ENCODE measurements around the gene ATL3.
"Not testable (repeated sequence)": the region's sequence is repeated elsewhere in the genome, so short reads cannot be mapped to it uniquely, and the experiment has no call there.

Gene ATL3

DNA sequence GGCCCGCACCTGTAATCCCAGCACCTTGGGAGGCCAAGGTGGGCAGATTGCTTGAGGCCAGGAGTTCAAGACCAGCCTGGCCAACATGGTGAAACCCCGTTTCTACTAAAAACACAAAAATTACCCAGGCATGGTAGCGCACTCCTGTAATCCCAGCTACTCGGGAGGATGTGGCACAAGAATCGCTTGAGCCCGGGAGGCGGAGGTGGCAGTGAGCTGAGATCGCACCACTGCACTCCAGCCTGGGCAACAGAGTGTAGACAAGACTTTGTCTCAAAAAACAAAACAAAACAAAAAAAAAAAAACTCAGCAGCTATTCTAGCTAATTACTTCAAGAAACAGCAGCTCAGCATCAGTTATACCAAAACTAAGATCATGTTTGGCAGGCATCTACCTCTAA lies 32.7 kb downstream of the ATL3 start:
- H3K9ac ChIP-seq (ENCODE audit: low read length); H3K4me3 ChIP-seq (ENCODE audit: low read length); H3K9me3 ChIP-seq (ENCODE audit: control insufficient read depth, low read length); H3K27me3 ChIP-seq (ENCODE audit: control insufficient read depth, insufficient read depth, low read length); H3K36me3 ChIP-seq (ENCODE audit: control insufficient read depth, insufficient read depth, low read length): not testable (repeated sequence)
- peaks cover 20% of the 10 kb centered on the region for H3K4me1 ChIP-seq (ENCODE audit: control insufficient read depth, insufficient read depth, low read length)

GRCh38 chr11:63635762-63636465 lies 35.3 kb downstream of the ATL3 start:
- H3K9me3 ChIP-seq (ENCODE audit: control insufficient read depth, low read length) = no peaks in the 10 kb centered on the region
- H3K36me3 ChIP-seq (ENCODE audit: control insufficient read depth, insufficient read depth, low read length) = no peaks in the 10 kb centered on the region
- H3K4me1 ChIP-seq (ENCODE audit: control insufficient read depth, insufficient read depth, low read length) = peaks cover 22% of the 10 kb centered on the region
- no peaks in the 10 kb centered on the region for H3K27me3 ChIP-seq (ENCODE audit: control insufficient read depth, insufficient read depth, low read length)
- no peak overlapping the region for H3K9ac ChIP-seq (ENCODE audit: low read length)
- H3K4me3 ChIP-seq (ENCODE audit: low read length) = no peak overlapping the region

DNA sequence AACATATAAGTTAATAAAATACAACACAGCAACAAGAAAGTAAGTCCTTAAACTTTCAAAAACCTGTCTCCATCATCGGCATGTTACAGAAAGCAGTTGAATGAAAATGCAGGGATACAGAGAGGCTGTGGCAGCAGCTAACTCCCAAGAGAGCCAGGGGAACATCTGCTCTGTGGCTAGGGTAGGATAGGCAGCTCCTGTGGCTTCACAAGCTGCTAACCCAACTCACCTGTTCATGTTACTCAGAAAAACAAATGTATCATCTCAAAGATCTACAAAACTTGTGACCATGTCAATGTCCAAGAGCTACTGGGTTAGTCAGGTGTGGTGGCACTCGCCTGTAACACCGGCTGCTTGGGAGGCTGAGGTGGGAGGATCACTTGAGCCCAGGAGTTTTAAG lies 41.8 kb downstream of the ATL3 start:
- H3K36me3 ChIP-seq (ENCODE audit: control insufficient read depth, insufficient read depth, low read length) = peaks cover 8% of the 10 kb centered on the region

GRCh38 chr11:63623513-63624140 lies 47.5 kb downstream of the ATL3 start:
- Histone ChIP-seq H3K27me3 (ENCODE audit: control insufficient read depth, insufficient read depth, low read length) (no peaks in the 10 kb centered on the region), H3K4me3 (ENCODE audit: low read length) (no peak overlapping the region)

More for the DNA sequence above, 41.8 kb downstream of the ATL3 start:
- no peak overlapping the region for H3K4me3 ChIP-seq (ENCODE audit: low read length)
- H3K27me3 ChIP-seq (ENCODE audit: control insufficient read depth, insufficient read depth, low read length) = no peaks in the 10 kb centered on the region
- H3K9me3 ChIP-seq (ENCODE audit: control insufficient read depth, low read length) = no peaks in the 10 kb centered on the region
- no peak overlapping the region for H3K9ac ChIP-seq (ENCODE audit: low read length)
- peaks cover 20% of the 10 kb centered on the region for H3K4me1 ChIP-seq (ENCODE audit: control insufficient read depth, insufficient read depth, low read length)

GRCh38 chr11:63622323-63622722 lies 48.9 kb downstream of the ATL3 start:
- Histone ChIP-seq H3K9ac (ENCODE audit: low read length) (no peak overlapping the region), H3K4me1 (ENCODE audit: control insufficient read depth, insufficient read depth, low read length) (peaks cover 22% of the 10 kb centered on the region)

More at GRCh38 chr11:63623513-63624140, 47.5 kb downstream of the ATL3 start:
- Histone ChIP-seq H3K9ac (ENCODE audit: low read length) (no peak overlapping the region), H3K9me3 (ENCODE audit: control insufficient read depth, low read length) (no peaks in the 10 kb centered on the region), H3K36me3 (ENCODE audit: control insufficient read depth, insufficient read depth, low read length) (no peaks in the 10 kb centered on the region), H3K4me1 (ENCODE audit: control insufficient read depth, insufficient read depth, low read length) (peaks cover 22% of the 10 kb centered on the region)

GRCh38 chr11:63621071-63621470 lies 50.1 kb downstream of the ATL3 start:
- Histone ChIP-seq H3K36me3 (ENCODE audit: control insufficient read depth, insufficient read depth, low read length) (no peaks in the 10 kb centered on the region), H3K9me3 (ENCODE audit: control insufficient read depth, low read length) (no peaks in the 10 kb centered on the region), H3K27me3 (ENCODE audit: control insufficient read depth, insufficient read depth, low read length) (no peaks in the 10 kb centered on the region), H3K9ac (ENCODE audit: low read length) (no peak overlapping the region), H3K4me1 (ENCODE audit: control insufficient read depth, insufficient read depth, low read length) (peaks cover 22% of the 10 kb centered on the region), H3K4me3 (ENCODE audit: low read length) (no peak overlapping the region)

More at GRCh38 chr11:63622323-63622722, 48.9 kb downstream of the ATL3 start:
- no peaks in the 10 kb centered on the region for H3K9me3 ChIP-seq (ENCODE audit: control insufficient read depth, low read length)
- H3K36me3 ChIP-seq (ENCODE audit: control insufficient read depth, insufficient read depth, low read length) = no peaks in the 10 kb centered on the region
- no peak overlapping the region for H3K4me3 ChIP-seq (ENCODE audit: low read length)
- no peaks in the 10 kb centered on the region for H3K27me3 ChIP-seq (ENCODE audit: control insufficient read depth, insufficient read depth, low read length)

DNA sequence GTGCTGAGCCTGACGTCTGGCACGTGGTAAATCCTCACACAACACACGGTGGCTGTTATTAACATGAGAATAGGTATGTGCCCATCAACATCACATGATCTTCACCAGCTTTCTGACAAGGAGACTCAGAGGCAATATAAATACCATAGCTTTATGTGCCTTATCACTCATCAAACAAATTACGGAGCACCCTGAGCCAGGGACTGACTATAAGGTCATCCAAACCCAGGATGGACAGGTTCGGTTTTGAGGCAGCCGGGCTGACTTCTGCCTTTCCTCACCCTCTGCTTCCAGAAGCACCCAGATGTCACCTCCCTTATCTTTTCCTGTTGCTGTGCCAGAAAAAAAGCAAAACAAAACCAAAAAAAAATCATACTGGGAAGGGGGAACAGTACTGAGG lies 51.2 kb downstream of the ATL3 start:
- Histone ChIP-seq H3K4me3 (ENCODE audit: low read length) (no peak overlapping the region), H3K4me1 (ENCODE audit: control insufficient read depth, insufficient read depth, low read length) (peaks cover 22% of the 10 kb centered on the region), H3K27me3 (ENCODE audit: control insufficient read depth, insufficient read depth, low read length) (no peaks in the 10 kb centered on the region), H3K9me3 (ENCODE audit: control insufficient read depth, low read length) (no peaks in the 10 kb centered on the region), H3K9ac (ENCODE audit: low read length) (no peak overlapping the region), H3K36me3 (ENCODE audit: control insufficient read depth, insufficient read depth, low read length) (no peaks in the 10 kb centered on the region)

DNA sequence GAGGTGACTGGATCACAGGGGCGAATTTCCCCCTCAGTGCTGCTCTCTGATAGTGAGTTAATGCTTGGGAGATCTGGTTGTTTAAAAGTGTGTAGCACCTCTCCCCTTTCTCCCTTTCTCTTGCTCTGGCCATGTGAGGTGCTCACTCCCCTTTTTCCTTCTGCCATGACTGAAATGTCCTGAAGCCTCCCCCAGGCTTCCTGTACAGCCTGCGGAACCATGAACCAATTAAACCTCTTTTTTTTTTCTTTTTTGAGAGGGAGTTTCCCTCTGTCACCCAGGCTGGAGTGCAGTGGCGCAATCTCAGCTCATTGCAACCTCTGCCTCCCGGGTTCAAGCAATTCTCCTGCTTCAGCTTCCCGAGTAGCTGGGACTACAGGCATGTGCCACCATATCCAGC lies 53.5 kb downstream of the ATL3 start:
- H3K9me3 ChIP-seq (ENCODE audit: control insufficient read depth, low read length); H3K9ac ChIP-seq (ENCODE audit: low read length); H3K27me3 ChIP-seq (ENCODE audit: control insufficient read depth, insufficient read depth, low read length); H3K4me3 ChIP-seq (ENCODE audit: low read length); H3K36me3 ChIP-seq (ENCODE audit: control insufficient read depth, insufficient read depth, low read length): not testable (repeated sequence)
- H3K4me1 ChIP-seq (ENCODE audit: control insufficient read depth, insufficient read depth, low read length) = peaks cover 10% of the 10 kb centered on the region

- no peak overlapping the region for H3K9ac ChIP-seq (ENCODE audit: low read length)
- no peak overlapping the region for H3K4me3 ChIP-seq (ENCODE audit: low read length)
- peaks cover 3% of the 10 kb centered on the region for H3K4me1 ChIP-seq (ENCODE audit: control insufficient read depth, insufficient read depth, low read length)
- no peaks in the 10 kb centered on the region for H3K27me3 ChIP-seq (ENCODE audit: control insufficient read depth, insufficient read depth, low read length)
- H3K9me3 ChIP-seq (ENCODE audit: control insufficient read depth, low read length) = no peaks in the 10 kb centered on the region
- no peaks in the 10 kb centered on the region for H3K36me3 ChIP-seq (ENCODE audit: control insufficient read depth, insufficient read depth, low read length)
These were observed 54.2 kb downstream of the ATL3 start for GRCh38 chr11:63616953-63617352.

GRCh38 chr11:63614136-63614671 lies 57.0 kb downstream of the ATL3 start, which contains the start of gene PLAAT3:
PLAAT3 (minus strand) TSS chr11:63614433; CDS start chr11:63614014, 419 bp downstream.
- Histone ChIP-seq H3K9me3 (ENCODE audit: control insufficient read depth, low read length) (no peaks in the 10 kb centered on the region), H3K4me3 (ENCODE audit: low read length) (peak within 1 kb of the TSS; percentile 80), H3K36me3 (ENCODE audit: control insufficient read depth, insufficient read depth, low read length) (no peaks in the 10 kb centered on the region), H3K4me1 (ENCODE audit: control insufficient read depth, insufficient read depth, low read length) (peaks cover 14% of the 10 kb centered on the region), H3K27me3 (ENCODE audit: control insufficient read depth, insufficient read depth, low read length) (no peaks in the 10 kb centered on the region), H3K9ac (ENCODE audit: low read length) (peak within 1 kb of the TSS; percentile 82)

- no peaks in the 10 kb centered on the region for H3K27me3 ChIP-seq (ENCODE audit: control insufficient read depth, insufficient read depth, low read length)
- H3K4me3 ChIP-seq (ENCODE audit: low read length) = peak overlapping the region; percentile 80
- H3K36me3 ChIP-seq (ENCODE audit: control insufficient read depth, insufficient read depth, low read length) = no peaks in the 10 kb centered on the region
- H3K9me3 ChIP-seq (ENCODE audit: control insufficient read depth, low read length) = no peaks in the 10 kb centered on the region
- H3K9ac ChIP-seq (ENCODE audit: low read length) = peak overlapping the region; percentile 82
- peaks cover 17% of the 10 kb centered on the region for H3K4me1 ChIP-seq (ENCODE audit: control insufficient read depth, insufficient read depth, low read length)
These were observed 57.5 kb downstream of the ATL3 start for GRCh38 chr11:63613517-63614135.

DNA sequence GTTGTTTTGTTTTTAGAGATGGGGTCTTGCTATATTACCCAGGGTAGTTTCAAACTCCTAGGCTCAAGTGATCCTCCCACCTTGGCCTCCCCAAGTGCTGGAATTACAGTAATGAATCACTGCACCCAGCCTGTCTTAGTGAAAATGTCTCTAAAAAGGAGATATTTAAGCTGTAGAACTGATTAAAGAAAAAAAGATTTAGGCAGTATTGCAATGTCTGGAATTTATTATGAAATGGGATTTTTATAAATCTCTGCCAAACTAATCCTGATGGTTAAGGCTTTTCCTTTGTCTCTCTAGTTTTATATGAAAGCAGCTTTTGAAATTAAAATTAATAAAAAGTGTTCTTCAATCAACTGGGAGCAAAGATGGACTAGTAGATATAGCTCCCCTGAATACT lies 59.0 kb downstream of the ATL3 start:
- no peaks in the 10 kb centered on the region for H3K36me3 ChIP-seq (ENCODE audit: control insufficient read depth, insufficient read depth, low read length)
- no peaks in the 10 kb centered on the region for H3K9me3 ChIP-seq (ENCODE audit: control insufficient read depth, low read length)
- peaks cover 17% of the 10 kb centered on the region for H3K4me1 ChIP-seq (ENCODE audit: control insufficient read depth, insufficient read depth, low read length)
- no peak overlapping the region for H3K9ac ChIP-seq (ENCODE audit: low read length)
- H3K4me3 ChIP-seq (ENCODE audit: low read length) = no peak overlapping the region
- H3K27me3 ChIP-seq (ENCODE audit: control insufficient read depth, insufficient read depth, low read length) = no peaks in the 10 kb centered on the region

Data from mucosa of stomach (tissue), 1 donor.